GM19099 (cell line): ENCODE data around the gene PARP16.

Experiments
- POLR2A ChIP-seq: IDR thresholded peaks from 3 replicates; pipeline ENCODE4 v1.6.1; 2011; ENCODE audit warnings: low read depth; ENCODE audit not compliant: insufficient read length; ENCODE audit errors: extremely low read depth

The PARP16 gene

DNA sequence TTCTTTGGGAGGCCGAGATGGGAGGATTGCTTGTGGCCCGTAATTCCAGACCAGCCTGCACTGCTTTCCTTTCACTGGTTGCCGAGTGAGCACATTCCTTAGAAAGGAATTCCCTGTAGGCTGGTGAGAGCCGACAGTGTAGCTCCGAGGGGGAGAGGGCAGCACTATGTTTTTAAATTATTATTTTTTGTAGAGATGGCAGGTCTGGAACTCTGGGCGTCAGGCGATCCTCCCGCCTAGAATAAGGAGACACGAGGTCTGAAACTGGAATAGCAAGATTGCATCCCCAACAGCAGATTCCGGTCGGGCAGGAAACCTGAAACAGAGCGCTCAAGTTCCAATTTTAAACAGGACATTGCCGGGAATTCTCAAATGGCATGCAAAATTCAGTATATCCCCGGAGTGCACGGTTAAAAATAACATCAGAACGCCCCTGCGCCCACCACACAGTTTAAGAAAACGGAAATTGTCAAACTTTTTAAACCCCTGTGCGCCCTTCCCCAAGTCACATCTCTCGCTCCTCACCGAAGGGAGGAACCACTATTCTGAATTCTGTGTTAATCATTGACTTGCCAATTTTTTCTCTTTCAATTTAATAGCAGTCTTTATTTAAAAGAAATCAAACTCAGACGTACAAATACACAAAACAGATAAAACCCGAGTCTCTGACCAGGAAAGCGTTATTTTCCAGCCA, 17.2 kb upstream of the PARP16 start:
- no peak for TF ChIP-seq POLR2A

DNA sequence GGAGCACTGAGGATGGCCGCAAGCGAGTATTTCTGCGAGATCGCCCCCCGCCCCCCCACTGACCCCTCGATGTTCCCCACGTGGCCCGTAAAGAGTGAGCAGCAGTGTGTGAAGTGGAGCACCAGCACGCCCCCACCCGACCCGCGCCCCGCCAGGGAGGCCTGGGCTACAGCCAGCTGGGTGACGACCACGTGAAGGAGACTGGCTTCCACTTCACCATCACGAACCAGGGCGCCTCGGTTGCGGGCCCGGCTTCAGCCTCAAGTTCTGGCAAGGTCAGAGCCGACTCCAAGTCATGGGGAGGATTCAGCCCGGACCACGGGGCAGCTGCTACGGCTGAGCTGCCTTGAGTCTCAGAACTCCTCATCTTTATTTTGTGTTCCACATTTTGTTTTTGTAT, 15.4 kb upstream of the PARP16 start:
- no peak for TF ChIP-seq POLR2A

DNA sequence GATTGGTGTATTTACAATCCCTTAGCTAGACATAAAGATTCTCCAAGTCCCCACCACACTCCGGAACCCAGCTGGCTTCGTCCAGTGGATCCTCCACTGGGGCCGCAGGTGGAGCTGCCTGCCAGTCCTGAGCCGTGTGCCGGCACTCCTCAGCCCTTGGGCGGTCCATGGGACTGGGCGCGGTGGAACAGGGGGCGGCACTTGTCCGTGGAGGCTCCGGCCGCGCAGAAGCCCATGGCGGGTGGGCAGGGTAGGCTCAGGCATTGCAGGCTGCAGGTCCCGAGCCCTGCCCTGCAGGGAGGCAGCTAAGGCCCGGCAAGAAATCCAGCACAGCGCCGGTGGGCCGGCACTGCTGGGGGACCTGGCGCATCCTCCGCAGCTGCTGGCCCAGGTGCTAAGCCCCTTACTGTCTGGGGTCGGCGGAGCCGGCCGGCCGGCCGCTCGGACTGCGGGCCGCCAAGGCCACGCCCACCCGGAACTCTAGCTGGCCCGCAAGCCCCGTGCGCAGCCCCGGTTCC, 14.3 kb upstream of the PARP16 start:
- no peak for TF ChIP-seq POLR2A

DNA sequence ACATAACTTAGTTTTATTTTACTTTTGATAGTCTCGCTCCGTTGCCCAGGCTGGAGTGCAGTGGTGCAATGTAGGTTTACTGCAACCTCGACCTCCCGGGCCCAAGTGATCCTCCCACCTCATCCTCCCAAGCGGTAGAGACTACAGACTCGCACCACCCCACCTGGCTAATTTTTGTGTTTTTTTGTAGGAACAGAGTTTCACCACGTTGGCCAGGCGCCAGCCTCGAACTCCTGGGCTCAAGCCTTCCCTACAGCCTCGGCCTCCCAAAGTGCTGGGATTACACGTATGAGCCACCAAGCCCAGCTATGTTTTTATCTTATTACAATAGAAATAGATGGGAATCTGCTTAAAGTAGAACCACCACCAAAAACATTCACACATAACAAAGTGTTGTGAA, 12.0 kb upstream of the PARP16 start:
- TF ChIP-seq POLR2A: no peak

DNA sequence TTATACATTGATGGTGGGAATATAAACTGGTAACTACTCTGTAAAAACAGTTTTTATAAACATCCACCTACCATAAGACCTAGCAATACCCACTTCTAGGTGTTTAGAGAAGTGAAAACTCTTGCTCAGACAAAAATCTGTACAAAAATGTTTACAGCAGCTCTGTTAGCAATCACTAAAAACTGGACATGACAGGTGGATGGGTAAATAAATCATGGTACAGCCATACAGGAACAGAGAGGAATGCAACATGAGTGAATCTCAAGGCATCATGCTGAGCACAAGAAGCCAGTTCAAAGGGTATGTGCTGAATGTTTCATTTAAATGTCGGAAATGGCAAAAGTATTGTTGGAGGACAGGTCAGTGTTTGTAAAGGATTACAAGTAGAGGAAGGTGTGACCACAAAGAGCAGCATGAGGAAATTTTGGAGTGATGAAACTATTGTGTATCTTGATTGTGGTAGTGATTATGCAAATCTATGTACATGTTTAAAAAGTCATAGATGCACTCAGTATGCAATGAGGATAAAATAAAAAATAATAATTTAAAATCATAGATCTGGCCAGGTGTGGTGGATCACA, 6.3 kb upstream of the PARP16 start:
- no peak for TF ChIP-seq POLR2A

DNA sequence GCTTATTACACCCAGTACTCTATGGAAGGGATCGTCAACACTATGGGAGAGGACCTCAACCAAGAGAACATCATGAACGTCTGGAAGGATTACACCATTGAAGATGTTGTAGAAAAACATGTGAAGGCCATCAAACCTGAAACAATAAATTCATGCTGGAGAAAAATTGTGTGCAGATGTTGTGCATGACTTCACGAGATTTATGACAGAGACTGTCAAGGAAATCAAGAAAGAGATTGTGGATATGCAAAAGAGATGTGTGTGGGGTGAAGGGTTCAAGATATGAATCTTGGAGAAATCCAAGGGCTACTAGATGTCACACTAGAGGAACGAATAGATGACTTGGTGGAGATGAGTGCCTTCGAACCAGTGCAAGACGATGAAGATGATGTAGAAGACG, 3.5 kb upstream of the PARP16 start:
- no peak for TF ChIP-seq POLR2A

DNA sequence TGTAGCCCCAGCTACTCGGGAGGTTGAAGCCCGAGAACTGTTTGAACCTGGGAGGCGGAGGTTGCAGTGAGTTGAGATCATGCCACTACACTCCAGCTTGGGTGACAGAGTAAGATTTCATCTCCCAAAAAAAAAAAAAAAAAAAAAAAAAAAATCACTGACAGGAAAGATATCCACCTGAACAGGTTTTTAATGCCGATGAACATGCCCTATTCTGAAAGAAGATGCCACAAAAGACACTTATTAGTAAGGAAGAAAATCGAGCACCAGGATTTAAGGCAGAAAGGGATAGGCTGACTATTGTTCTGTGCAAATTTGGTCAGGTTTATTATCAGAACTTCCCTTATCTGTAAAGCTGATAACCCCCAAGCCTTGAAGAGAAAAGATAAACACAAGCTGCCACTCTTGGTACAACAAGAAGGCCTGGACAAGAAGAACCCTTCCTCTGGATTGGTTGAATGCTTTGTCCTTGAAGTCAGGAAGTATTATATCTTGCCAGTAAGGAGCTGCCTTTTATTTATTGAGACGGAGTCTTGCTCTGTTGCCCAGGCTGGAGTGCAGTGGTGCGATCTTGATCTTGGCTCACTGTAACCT, 2.7 kb upstream of the PARP16 start:
- no peak for TF ChIP-seq POLR2A

DNA sequence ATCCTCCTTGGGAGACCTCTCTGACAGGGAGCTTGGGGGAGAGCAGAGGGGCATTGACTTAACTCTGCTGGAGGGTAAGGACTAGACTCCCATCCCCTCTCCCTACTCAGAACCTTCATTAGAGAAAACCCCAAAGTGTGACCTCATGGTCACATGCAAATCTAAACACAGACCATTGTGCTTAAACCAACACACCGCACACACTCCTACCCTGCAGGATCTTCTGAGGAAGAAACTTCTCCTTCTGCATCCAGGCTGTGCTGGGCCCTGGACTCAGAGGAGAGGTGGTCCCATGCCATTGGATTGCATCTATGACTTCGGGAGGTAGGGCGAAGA, 805 bp upstream of the PARP16 start:
- TF ChIP-seq POLR2A: no peak

DNA sequence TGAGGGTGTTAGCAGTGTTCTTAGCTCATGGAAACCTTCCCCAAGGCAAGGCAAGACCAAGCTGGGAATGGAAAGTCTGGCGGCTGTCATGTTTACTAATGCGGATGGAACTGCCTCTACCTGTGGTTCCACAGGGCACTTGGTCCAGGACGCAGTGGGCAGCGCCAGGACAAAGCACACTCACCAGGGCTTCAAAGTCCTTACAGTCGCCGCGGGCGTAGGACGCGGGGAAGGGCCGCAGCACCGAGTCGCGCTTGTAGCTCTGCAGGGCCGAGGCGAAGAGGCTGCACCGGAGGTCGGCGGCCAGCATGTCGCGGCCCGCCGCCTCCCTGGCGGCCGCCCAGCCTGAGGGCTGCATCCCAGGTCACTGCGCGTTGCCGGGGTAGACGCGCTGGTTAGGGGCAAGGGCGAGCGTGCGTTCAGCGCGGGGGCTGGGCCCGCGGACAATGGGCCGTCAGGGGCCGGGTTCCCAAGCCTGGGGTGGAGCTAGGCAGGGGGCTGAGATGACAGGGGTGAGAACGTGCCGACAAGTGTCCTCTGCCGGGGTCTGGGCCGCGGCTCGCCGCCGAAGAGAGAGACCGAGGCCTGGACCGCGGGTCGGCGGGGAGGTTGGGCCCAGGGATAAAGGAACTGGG, 497 bp downstream of the PARP16 start:
- TF ChIP-seq POLR2A: no peak

DNA sequence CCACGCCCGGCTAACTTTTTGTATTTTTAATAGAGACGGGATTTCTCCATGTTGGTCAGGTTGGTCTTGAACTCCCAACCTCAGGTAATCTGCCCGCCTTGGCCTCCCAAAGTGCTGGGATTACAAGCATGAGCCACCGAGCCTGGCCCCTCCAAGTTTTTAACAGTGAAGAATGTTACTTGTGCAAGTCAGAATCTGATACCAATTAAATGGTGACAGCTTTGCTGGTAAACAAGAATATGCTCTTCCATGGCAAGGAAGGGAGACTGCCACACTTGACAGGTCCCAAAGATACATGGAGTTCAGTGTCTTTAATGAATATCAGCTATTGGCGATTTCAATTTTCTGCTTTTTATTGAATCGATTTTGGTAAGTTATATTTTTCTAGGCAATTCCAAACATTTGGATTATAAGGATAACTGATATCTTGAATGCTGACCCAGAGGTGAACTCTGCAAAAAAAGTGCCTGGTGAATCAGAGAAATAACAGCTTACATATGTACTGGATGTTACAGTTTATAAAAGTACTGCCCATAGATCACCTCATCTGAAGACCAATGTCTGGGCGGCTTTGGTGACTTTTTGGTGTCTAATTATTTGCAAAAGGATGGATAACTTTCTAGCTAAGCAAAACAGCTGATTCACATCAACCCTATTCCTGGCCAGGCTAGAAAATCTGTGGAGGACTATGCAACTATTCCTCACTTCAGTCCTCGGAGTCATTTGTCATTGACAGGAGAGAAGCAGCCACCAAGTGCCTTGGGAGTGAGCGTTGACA, 1.2 kb downstream of the PARP16 start:
- TF ChIP-seq POLR2A: no peak

DNA sequence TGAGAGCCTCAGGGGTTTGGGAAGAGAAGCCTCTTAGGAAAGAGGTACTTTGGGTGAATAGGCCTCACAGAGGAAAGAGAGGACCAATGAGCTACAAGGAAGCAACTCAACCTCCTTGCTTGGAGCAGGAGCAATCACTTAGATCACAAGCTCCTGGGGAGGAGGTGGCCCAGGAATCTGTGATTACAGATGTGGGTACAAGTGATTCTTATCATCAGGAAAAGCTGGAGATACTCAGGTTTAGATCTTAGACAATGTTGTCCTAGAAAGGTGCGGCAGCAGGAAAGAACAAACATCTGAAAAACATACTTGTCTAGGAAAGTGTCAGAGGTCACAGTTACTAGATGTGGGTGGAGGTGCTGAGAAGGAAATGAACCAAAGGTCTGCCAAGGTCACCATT, 8.2 kb downstream of the PARP16 start:
- TF ChIP-seq POLR2A: no peak

DNA sequence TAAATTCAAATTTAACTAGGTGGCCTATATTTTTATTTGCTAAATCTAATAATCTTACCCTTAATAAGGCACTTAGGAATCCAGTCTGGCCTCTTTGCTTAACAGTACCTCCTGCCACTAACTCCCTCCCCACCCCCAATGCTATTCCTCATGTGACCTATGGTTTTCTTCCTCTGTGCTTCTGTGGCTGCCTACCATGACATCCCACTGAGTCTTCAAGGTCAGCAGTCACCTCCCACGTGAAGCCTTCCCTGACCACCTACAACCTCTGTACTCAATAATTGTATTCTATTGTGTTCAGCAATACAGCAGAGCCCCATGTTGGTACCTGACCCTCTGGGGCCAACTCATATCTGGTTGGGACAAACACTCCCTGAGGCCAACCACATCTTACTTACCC, 9.7 kb downstream of the PARP16 start:
- TF ChIP-seq POLR2A: no peak

DNA sequence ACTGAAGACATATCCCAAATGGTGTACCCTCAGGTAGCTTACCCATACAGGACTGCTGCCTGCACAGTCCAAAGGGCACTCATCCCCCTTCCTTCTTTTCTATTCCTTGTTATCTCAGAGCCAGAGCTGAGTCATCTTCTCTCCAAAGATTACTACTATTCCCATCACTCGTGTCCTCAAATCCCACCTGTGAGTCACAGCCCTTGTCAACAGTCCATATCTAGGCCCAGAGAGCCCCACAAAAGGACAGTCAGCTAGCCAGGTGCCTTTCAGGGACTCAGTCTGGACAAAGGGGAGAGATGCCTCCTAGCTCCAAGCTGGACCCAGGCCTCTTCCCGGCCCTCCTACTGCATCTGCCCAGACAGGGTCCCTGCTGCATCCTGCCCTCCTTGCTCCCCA, 11.0 kb downstream of the PARP16 start:
- no peak for TF ChIP-seq POLR2A

DNA sequence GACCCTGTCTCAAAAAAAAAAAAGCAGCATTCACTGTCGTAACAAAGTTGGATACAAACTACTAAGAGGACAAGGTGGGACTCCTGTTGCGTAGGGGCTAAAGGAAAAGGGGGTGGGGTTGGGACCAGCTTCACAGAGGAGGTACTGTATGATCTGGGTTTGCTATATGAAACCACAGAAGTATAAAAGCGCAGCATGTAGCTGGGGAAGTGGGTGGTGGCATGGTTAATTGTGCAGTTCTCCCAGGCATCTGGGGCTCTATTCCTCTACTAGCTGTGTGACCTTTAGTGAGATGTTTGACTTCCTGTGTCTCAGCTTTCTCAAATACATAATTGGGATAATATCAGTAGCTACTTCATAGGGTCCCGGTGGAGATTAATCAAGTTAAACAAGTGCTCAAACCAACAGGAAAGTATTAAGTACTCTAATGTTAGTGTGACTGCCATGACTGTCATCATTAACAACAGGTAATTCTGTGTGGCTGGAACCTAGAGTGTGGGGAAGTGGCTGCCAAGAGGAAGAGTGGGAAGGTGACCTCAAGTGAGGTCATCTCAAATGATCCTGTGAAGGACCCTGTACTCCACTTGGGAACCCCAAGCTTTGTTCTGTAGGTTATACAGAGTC, 11.5 kb downstream of the PARP16 start:
- TF ChIP-seq POLR2A: no peak

DNA sequence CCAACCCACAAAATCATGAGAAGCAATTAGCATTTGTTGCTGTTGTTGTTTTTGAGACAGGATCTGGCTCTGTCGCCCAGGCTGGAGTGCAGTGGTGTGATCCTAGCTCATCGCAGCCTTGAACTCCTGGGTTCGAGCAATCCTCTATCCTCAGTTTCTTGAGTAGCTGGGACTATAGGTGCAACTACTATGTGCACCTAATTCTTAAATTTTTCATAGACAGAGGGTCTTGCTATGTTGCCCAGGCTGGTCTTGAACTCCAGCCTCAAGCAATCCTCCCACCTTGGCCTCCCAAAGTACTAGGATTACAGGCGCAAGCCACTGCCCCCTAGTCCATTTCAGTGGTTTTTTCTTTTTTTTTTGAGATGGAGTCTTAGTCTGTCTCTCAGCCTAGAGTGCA, 18.3 kb downstream of the PARP16 start:
- no peak for TF ChIP-seq POLR2A
